Measurements from ENCODE around the gene PDE9A. TPM values are rescaled to one million over a fixed set of nuclear protein-coding genes. Genes with fewer than 3 reads are reported as not detected.

Gene PDE9A
- total RNA-seq, 1 donor from 2014 or later = 1.6 TPM

GRCh38 chr21:42639646-42640152, 13.7 kb upstream of the PDE9A start:
- Histone ChIP-seq H3K4me3 (ENCODE audit: low read length in 3 of 3) (no peak overlapping the region), H3K36me3 (ENCODE audit: control insufficient read depth in 3 of 3, insufficient read depth in 3 of 3, low read length in 3 of 3) (no peaks in the 10 kb centered on the region), H3K27ac (ENCODE audit: low read depth, low read length) (no peak overlapping the region), H3K27me3 (ENCODE audit: control insufficient read depth in 3 of 3, insufficient read depth in 3 of 3, low read length in 3 of 3) (peaks cover 26 to 56% (median 36%) of the 10 kb centered on the region in 3 donors), H3K9me3 (ENCODE audit: control insufficient read depth in 3 of 3, low read length in 3 of 3) (no peaks in the 10 kb centered on the region), H3K9ac (ENCODE audit: low read depth in 1 of 3, low read length in 3 of 3) (no peak overlapping the region), H3K4me1 (ENCODE audit: control insufficient read depth in 3 of 3, insufficient read depth in 3 of 3, low read length in 3 of 3) (peaks cover 0 to 3% (median 0%) of the 10 kb centered on the region in 3 donors)

DNA sequence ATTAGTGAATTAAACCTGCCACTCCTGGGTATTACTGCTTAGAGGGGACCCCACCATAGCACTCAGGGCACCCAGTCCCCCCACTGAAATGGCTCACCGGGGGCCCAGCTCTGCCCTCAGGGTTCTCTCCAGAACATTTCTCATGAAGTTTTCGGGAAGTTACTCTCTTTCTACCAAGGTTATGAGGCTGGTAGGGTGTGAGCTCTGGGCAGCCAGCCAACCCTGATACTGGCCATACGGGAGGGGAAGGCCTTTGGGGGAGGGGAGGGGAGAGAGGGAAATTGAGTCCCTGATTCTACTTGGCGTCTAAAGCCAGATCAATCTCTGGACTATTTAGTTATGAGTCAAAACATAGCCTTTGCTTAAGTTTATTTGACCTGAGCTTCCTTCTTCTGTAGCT, 12.9 kb upstream of the PDE9A start:
- H3K4me3 ChIP-seq (ENCODE audit: low read length in 3 of 3) = no peak overlapping the region
- H3K9me3 ChIP-seq (ENCODE audit: control insufficient read depth in 3 of 3, low read length in 3 of 3) = no peaks in the 10 kb centered on the region
- H3K27ac ChIP-seq (ENCODE audit: low read depth, low read length) = no peak overlapping the region
- H3K27me3 ChIP-seq (ENCODE audit: control insufficient read depth in 3 of 3, insufficient read depth in 3 of 3, low read length in 3 of 3) = peaks cover 22 to 55% (median 36%) of the 10 kb centered on the region in 3 donors
- H3K9ac ChIP-seq (ENCODE audit: low read depth in 1 of 3, low read length in 3 of 3) = no peak overlapping the region
- H3K4me1 ChIP-seq (ENCODE audit: control insufficient read depth in 3 of 3, insufficient read depth in 3 of 3, low read length in 3 of 3) = peaks cover 0 to 3% (median 0%) of the 10 kb centered on the region in 3 donors
- H3K36me3 ChIP-seq (ENCODE audit: control insufficient read depth in 3 of 3, insufficient read depth in 3 of 3, low read length in 3 of 3) = no peaks in the 10 kb centered on the region

GRCh38 chr21:42641311-42642218, 11.9 kb upstream of the PDE9A start:
- Histone ChIP-seq H3K9ac (ENCODE audit: low read depth in 1 of 3, low read length in 3 of 3) (no peak overlapping the region), H3K27me3 (ENCODE audit: control insufficient read depth in 3 of 3, insufficient read depth in 3 of 3, low read length in 3 of 3) (peaks cover 22 to 49% (median 36%) of the 10 kb centered on the region in 3 donors), H3K9me3 (ENCODE audit: control insufficient read depth in 3 of 3, low read length in 3 of 3) (no peaks in the 10 kb centered on the region), H3K4me1 (ENCODE audit: control insufficient read depth in 3 of 3, insufficient read depth in 3 of 3, low read length in 3 of 3) (peaks cover 0 to 3% (median 0%) of the 10 kb centered on the region in 3 donors), H3K36me3 (ENCODE audit: control insufficient read depth in 3 of 3, insufficient read depth in 3 of 3, low read length in 3 of 3) (no peaks in the 10 kb centered on the region), H3K27ac (ENCODE audit: low read depth, low read length) (no peak overlapping the region), H3K4me3 (ENCODE audit: low read length in 3 of 3) (no peak overlapping the region)

DNA sequence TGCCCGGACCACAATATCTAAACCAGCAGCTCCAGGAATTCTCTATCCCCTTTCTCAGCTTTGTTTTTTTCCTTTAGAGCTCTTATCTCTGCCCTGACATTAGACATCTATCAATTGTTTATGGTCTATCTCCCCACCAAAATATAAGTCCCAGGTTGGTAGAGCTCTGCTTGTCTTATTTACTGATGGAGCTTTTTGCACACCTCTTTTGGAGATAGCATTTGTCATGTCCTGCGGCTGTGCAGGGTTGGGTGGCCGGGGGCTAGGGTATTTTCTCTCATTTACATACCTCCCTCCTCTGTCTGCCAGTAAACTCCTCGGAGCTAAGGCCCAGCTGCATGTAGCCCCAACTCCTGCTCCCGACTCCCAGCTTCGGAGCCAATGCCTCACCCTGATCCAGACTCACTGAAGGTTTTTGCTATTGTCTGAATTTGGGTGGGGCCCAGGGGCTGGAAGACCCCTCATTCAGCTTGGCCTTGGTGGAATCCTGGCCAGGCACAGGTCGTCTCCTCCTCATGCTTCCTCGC, 11.1 kb upstream of the PDE9A start:
- no peaks in the 10 kb centered on the region for H3K9me3 ChIP-seq (ENCODE audit: control insufficient read depth in 3 of 3, low read length in 3 of 3)
- H3K9ac ChIP-seq (ENCODE audit: low read depth in 1 of 3, low read length in 3 of 3) = no peak overlapping the region
- no peak overlapping the region for H3K4me3 ChIP-seq (ENCODE audit: low read length in 3 of 3)
- H3K4me1 ChIP-seq (ENCODE audit: control insufficient read depth in 3 of 3, insufficient read depth in 3 of 3, low read length in 3 of 3) = peaks cover 0 to 3% (median 0%) of the 10 kb centered on the region in 3 donors
- peaks cover 22 to 45% (median 35%) of the 10 kb centered on the region in 3 donors for H3K27me3 ChIP-seq (ENCODE audit: control insufficient read depth in 3 of 3, insufficient read depth in 3 of 3, low read length in 3 of 3)
- H3K36me3 ChIP-seq (ENCODE audit: control insufficient read depth in 3 of 3, insufficient read depth in 3 of 3, low read length in 3 of 3) = no peaks in the 10 kb centered on the region
- H3K27ac ChIP-seq (ENCODE audit: low read depth, low read length) = no peak overlapping the region

DNA sequence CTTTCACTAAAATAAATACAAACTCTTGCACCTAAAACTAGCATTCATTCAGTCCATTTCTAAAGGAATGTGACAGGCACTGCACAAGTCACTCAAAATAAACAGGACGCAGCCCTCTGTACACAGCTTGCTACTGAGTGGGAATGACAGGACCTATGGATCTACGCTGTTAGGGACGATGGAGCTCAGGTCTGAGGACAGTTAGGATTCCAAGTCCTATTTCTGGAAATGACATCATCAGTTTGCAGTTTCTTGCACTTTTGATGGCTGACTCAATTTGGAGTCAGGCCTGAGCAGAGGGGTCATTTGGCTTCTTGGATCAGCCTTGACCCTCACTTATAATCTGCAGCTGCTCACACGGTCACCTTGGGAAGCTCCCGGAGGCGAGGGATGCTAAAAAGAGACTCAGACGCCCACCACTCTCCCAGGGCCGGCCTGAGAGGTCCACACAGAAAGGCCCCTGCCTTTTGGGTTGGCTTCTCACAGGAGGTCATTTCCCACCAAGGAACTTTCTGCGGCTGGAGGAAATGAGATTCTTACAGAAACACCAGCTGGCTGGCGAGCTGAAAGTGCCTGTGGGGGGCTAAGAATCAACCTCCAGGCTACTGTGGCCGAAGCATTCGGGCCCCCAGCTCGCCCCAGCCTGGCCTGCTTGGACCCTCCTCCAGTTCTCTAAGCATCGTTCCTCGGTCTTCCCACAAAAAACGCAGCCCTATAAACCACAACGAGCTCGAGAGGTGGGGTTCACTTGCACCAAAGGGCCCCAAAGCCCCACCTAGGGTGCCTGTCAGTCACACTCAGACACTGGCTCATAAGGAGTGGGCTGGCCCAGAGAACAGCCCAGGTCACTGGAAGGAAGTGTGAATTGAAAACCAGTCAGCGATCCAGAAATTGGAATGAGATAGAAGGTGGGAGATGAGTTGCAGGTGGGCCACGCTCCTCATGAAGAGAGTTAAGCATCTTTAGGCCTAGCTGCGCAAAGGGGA, 8.9 kb upstream of the PDE9A start:
- no peaks in the 10 kb centered on the region for H3K9me3 ChIP-seq (ENCODE audit: control insufficient read depth in 3 of 3, low read length in 3 of 3)
- no peak overlapping the region for H3K4me3 ChIP-seq (ENCODE audit: low read length in 3 of 3)
- H3K27ac ChIP-seq (ENCODE audit: low read depth, low read length) = no peak overlapping the region
- peaks cover 14 to 28% (median 25%) of the 10 kb centered on the region in 3 donors for H3K27me3 ChIP-seq (ENCODE audit: control insufficient read depth in 3 of 3, insufficient read depth in 3 of 3, low read length in 3 of 3)
- H3K4me1 ChIP-seq (ENCODE audit: control insufficient read depth in 3 of 3, insufficient read depth in 3 of 3, low read length in 3 of 3) = peaks cover 0 to 3% (median 0%) of the 10 kb centered on the region in 3 donors
- H3K36me3 ChIP-seq (ENCODE audit: control insufficient read depth in 3 of 3, insufficient read depth in 3 of 3, low read length in 3 of 3) = no peaks in the 10 kb centered on the region
- H3K9ac ChIP-seq (ENCODE audit: low read depth in 1 of 3, low read length in 3 of 3) = no peak overlapping the region

DNA sequence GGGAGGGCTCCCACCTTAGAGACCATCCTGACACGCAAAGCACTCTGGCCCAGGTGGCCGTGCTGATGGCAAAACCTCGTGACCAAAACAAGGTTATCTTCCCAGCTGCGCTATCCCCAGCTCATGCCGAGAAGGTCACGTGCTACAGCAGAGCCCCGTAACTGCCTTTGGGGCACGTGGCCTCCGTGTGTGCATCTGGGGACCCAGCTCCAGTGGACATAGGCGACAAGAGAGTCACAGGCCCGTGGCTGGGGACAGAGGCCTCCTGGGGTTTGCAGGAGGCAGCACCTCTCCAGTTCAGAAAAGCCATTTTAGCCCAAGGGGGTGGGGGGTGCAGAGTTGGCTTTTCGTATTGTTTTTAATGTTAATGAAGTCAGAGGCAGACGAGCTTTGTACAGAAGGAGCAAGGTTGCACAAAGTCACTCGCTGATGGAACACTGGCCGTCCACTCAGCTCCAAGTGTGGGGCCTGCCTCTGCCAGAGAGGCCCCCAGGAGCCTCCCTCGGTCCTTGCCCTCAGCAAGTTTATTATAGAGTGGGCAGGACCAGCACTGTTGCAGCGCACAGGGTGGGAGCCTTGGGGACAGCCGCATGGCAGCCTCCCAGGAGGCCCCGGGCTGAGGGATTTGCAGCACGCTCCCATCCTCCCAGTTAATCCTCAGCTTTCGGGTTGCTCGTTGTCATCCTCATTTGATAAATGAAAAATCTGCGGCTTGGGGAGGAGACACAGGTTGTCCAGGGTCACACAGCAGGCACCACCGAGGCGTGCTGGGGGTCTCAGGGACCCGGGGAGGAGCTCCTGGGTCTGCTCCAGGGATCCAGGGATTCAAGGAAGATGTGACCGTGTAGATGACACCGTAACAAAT, 8.0 kb upstream of the PDE9A start:
- no peaks in the 10 kb centered on the region for H3K9me3 ChIP-seq (ENCODE audit: control insufficient read depth in 3 of 3, low read length in 3 of 3)
- H3K9ac ChIP-seq (ENCODE audit: low read depth in 1 of 3, low read length in 3 of 3) = no peak overlapping the region
- H3K4me1 ChIP-seq (ENCODE audit: control insufficient read depth in 3 of 3, insufficient read depth in 3 of 3, low read length in 3 of 3) = peaks cover 0 to 3% (median 0%) of the 10 kb centered on the region in 3 donors
- no peaks in the 10 kb centered on the region for H3K36me3 ChIP-seq (ENCODE audit: control insufficient read depth in 3 of 3, insufficient read depth in 3 of 3, low read length in 3 of 3)
- H3K27me3 ChIP-seq (ENCODE audit: control insufficient read depth in 3 of 3, insufficient read depth in 3 of 3, low read length in 3 of 3) = peaks cover 11 to 28% (median 28%) of the 10 kb centered on the region in 3 donors
- no peak overlapping the region for H3K4me3 ChIP-seq (ENCODE audit: low read length in 3 of 3)
- H3K27ac ChIP-seq (ENCODE audit: low read depth, low read length) = no peak overlapping the region

- no peaks in the 10 kb centered on the region for H3K9me3 ChIP-seq (ENCODE audit: control insufficient read depth in 3 of 3, low read length in 3 of 3)
- H3K4me3 ChIP-seq (ENCODE audit: low read length in 3 of 3) = no peak overlapping the region
- no peak overlapping the region for H3K9ac ChIP-seq (ENCODE audit: low read depth in 1 of 3, low read length in 3 of 3)
- no peaks in the 10 kb centered on the region for H3K36me3 ChIP-seq (ENCODE audit: control insufficient read depth in 3 of 3, insufficient read depth in 3 of 3, low read length in 3 of 3)
- H3K4me1 ChIP-seq (ENCODE audit: control insufficient read depth in 3 of 3, insufficient read depth in 3 of 3, low read length in 3 of 3) = peaks cover 0 to 2% (median 0%) of the 10 kb centered on the region in 3 donors
- peaks cover 18 to 35% (median 33%) of the 10 kb centered on the region in 3 donors for H3K27me3 ChIP-seq (ENCODE audit: control insufficient read depth in 3 of 3, insufficient read depth in 3 of 3, low read length in 3 of 3)
- no peak overlapping the region for H3K27ac ChIP-seq (ENCODE audit: low read depth, low read length)
Measured at GRCh38 chr21:42646076-42646825, 7.2 kb upstream of the PDE9A start.

GRCh38 chr21:42646836-42647235, 6.6 kb upstream of the PDE9A start:
- Histone ChIP-seq H3K27ac (ENCODE audit: low read depth, low read length) (no peak overlapping the region), H3K27me3 (ENCODE audit: control insufficient read depth in 3 of 3, insufficient read depth in 3 of 3, low read length in 3 of 3) (peaks cover 20 to 33% (median 28%) of the 10 kb centered on the region in 3 donors), H3K9ac (ENCODE audit: low read depth in 1 of 3, low read length in 3 of 3) (no peak overlapping the region), H3K9me3 (ENCODE audit: control insufficient read depth in 3 of 3, low read length in 3 of 3) (no peaks in the 10 kb centered on the region), H3K4me3 (ENCODE audit: low read length in 3 of 3) (no peak overlapping the region), H3K4me1 (ENCODE audit: control insufficient read depth in 3 of 3, insufficient read depth in 3 of 3, low read length in 3 of 3) (no peaks in the 10 kb centered on the region), H3K36me3 (ENCODE audit: control insufficient read depth in 3 of 3, insufficient read depth in 3 of 3, low read length in 3 of 3) (no peaks in the 10 kb centered on the region)
